ENCODE results near the gene DTYMK. TPM values are rescaled to one million over a fixed set of nuclear protein-coding genes. Genes with fewer than 3 reads are reported as not detected.
A peak's percentile ranks its signal among the peaks of the same experiment; 100 is the strongest.

The DTYMK gene
- total RNA-seq, 6 donors from 2014 or later, result 10.2 to 43.0 (median 19.6) TPM

DNA sequence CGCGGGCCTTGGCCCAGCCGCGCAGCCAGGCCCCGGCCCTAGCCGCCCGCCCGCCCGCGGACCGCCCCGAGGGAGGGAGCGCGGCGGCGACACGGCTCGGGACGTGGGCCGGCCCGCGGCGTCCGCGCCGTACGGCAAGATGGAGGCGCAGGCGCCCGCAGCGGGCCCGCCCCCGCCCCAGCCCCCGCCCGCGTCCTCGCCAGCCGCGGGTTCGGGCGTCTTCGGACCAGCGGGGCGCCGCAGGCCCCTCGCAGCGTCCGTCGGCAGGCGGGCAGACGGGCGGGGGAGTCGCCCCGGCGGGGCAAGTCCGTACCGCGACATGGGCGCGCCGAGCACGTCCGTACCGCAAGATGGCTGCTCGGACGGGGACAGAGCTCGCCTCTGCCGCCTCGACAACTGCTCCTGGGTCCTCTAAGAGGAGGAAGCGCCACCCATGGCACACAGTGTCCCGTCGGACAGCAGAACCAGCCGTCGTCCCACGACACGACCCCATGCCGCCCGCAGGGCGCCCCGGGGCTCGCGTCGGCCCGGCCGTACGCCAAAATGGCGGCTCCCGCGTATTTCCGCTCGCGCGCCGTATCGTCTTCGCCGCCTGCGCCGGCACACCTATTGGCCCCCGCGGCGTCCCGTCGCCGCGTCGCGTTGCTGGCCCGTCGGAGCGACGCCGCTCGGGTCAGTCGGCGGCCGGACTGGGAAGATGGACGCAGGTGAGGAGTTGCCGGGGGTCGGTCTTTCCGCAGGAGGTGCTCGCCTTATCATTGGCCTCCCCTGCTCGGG lies 49.4 kb downstream of the DTYMK start, which contains the start of the genes ATG4B and THAP4:
Gene ATG4B, plus strand, starts transcription at position 676 of the 777 bp plus-strand sequence. Its CDS starts 22 bp downstream, at position 698.
Gene THAP4, minus strand, starts transcription at position 141 of the 777 bp plus-strand sequence. CDS start 141 bp downstream, outside the sequence.
- Histone ChIP-seq H3K4me3 (peak within 1 kb of the TSS; percentile 83 to 92 (median 86)), H3K27ac (peak within 1 kb of the TSS; percentile 94 to 100 (median 98)), H3K27me3 (no peaks in the 10 kb centered on the region), H3K4me1 (peaks cover 32 to 51% (median 38%) of the 10 kb centered on the region in 4 donors), H3K36me3 (peaks cover 8 to 17% (median 14%) of the 10 kb centered on the region in 4 donors), H3K9me3 (no peaks in the 10 kb centered on the region)
- TF ChIP-seq, protein P1, sequence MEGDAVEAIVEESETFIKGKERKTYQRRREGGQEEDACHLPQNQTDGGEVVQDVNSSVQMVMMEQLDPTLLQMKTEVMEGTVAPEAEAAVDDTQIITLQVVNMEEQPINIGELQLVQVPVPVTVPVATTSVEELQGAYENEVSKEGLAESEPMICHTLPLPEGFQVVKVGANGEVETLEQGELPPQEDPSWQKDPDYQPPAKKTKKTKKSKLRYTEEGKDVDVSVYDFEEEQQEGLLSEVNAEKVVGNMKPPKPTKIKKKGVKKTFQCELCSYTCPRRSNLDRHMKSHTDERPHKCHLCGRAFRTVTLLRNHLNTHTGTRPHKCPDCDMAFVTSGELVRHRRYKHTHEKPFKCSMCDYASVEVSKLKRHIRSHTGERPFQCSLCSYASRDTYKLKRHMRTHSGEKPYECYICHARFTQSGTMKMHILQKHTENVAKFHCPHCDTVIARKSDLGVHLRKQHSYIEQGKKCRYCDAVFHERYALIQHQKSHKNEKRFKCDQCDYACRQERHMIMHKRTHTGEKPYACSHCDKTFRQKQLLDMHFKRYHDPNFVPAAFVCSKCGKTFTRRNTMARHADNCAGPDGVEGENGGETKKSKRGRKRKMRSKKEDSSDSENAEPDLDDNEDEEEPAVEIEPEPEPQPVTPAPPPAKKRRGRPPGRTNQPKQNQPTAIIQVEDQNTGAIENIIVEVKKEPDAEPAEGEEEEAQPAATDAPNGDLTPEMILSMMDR (IDR thresholded peaks at IDR 0.05), result peak in 2 of 6 experiments; percentile 18 to 23
- TF ChIP-seq POLR2A (IDR thresholded peaks at IDR 0.05), result peak in 1 of 4 donors; percentile 81
- TF ChIP-seq POLR2AphosphoS5 (IDR thresholded peaks at IDR 0.05), result peak; percentile 87 to 97
- TF ChIP-seq EP300 (IDR thresholded peaks at IDR 0.05), result no peak
- 0% methylated on average over 1 of the region's 123 CpGs; no CpG with 5 or more reads in 1 of the 2 donors for WGBS, 2 donors
- peak; percentile 90 to 93 for ATAC-seq (ENCODE audit: low FRiP score in 2 of 2)
- peak; percentile 89 to 97 for DNase-seq

DNA sequence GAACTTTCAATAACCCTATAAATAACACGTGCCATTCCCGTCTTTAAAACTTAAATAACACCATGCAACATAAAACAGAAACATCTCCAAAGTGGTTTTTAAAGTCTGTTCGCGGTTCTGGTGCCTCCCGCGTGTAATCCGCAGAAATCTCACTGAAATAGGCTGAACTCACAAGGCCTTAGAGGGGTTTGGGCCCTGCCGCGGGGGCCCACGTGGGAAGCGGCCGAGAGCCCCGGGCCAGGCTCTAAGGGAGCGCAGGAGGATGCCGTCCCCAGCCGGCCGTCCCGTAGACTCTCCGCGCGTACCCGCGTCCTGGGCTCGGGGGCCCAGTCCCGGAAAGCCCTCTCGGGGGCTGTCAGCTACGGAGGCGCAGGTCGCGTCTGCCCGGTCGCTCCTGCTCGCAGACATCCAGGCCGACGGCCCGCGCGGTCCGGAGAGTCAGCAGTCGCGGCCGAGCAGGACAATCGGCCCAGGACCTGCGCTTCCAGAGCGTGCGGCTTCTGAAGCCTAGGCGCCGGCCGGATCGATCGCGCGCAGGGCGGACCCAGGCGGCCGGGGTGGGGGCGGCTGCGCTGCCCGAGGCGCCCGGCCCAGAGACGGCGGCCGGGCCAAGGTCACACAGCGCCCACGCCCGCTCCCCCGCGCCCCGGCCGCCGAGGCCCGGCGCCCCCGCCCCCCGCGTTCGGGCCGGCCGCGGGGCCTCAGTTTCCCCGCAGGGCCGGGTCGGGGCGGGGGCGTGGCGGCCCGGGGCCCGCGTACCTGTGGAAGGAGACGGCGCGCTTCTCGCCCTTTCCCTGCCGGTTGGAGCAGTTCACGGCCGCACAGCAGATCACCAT lies 50.2 kb downstream of the DTYMK start:
- TF ChIP-seq POLR2A (IDR thresholded peaks at IDR 0.05) (peak in 1 of 4 donors; percentile 36), EP300 (IDR thresholded peaks at IDR 0.05) (no peak)
- TF ChIP-seq, protein P1 (IDR thresholded peaks at IDR 0.05), result no peak
- WGBS, 2 donors, result 1 to 3% methylated on average over 27 to 46 of the region's 97 CpGs
- Histone ChIP-seq H3K27me3 (no peaks in the 10 kb centered on the region), H3K27ac (peak overlapping the region; percentile 94 to 100 (median 98)), H3K36me3 (peaks cover 8 to 25% (median 14%) of the 10 kb centered on the region in 4 donors), H3K4me1 (peaks cover 32 to 47% (median 38%) of the 10 kb centered on the region in 4 donors), H3K9me3 (no peaks in the 10 kb centered on the region), H3K4me3 (peak overlapping the region; percentile 58 to 92 (median 86))
- peak; percentile 38 to 59 for ATAC-seq (ENCODE audit: low FRiP score in 2 of 2)
- peak; percentile 40 to 91 for DNase-seq

DNA sequence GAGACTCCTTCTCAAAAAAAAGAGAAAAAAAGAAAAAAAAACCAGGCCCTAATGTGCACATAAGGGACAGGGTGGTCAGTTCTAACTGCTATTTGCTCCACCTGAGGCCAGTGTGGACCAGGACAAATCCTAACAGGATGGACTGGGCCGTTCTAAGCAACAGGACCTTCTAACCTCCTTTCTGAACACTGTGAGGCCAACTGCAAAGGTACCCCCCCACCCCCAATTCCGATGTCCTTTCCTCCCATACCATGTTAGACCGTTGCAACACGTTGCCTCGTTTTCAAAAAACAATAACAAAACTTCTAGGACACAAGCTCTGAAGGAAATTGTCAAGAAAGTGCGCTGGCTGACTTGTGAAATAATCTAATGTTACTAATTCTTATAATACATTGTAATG lies 50.9 kb downstream of the DTYMK start:
- 22 to 33% methylated on average over 6 of the region's 6 CpGs for WGBS, 2 donors
- Histone ChIP-seq H3K4me1 (peaks cover 32 to 40% (median 37%) of the 10 kb centered on the region in 4 donors), H3K4me3 (peak overlapping the region in 3 of 4 donors; percentile 83 to 92 (median 88)), H3K27me3 (no peaks in the 10 kb centered on the region), H3K9me3 (no peaks in the 10 kb centered on the region), H3K27ac (peak overlapping the region in 3 of 4 donors; percentile 94 to 100 (median 98)), H3K36me3 (peaks cover 8 to 32% (median 14%) of the 10 kb centered on the region in 4 donors)
- no peak for ATAC-seq (ENCODE audit: low FRiP score in 2 of 2)
- DNase-seq, result no peak
- TF ChIP-seq, protein P1 (IDR thresholded peaks at IDR 0.05), result no peak
- no peak for TF ChIP-seq POLR2AphosphoS5 (IDR thresholded peaks at IDR 0.05)
- no peak for TF ChIP-seq POLR2A (IDR thresholded peaks at IDR 0.05)
- TF ChIP-seq EP300 (IDR thresholded peaks at IDR 0.05), result no peak

DNA sequence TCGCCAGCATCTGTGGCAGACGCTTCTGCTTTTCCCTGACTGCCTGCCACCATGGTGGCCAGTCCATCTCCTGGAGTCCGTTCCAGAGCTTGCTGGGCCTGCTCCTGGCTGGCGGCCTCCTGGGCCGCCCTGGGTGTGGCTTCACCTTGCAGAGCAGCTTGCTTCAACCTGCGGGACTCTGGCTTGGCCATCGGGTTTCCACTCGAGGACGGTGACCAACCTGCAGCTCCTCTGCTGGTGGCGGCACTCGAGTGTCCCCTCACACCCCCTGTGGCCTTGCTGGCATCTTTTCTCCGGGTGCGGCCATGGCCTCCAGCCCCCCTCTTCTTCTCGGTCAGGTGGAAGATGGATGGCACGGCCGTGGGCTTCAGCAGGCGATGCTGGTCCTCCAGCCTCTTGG lies 53.1 kb downstream of the DTYMK start:
- no peak for ATAC-seq (ENCODE audit: low FRiP score in 2 of 2)
- Histone ChIP-seq H3K27ac (no peak overlapping the region), H3K9me3 (no peaks in the 10 kb centered on the region), H3K27me3 (no peaks in the 10 kb centered on the region), H3K36me3 (peaks cover 8 to 37% (median 14%) of the 10 kb centered on the region in 4 donors), H3K4me3 (no peak overlapping the region), H3K4me1 (peaks cover 16 to 21% (median 20%) of the 10 kb centered on the region in 4 donors)
- TF ChIP-seq POLR2AphosphoS5 (IDR thresholded peaks at IDR 0.05), result no peak
- TF ChIP-seq, protein P1 (IDR thresholded peaks at IDR 0.05), result no peak
- TF ChIP-seq POLR2A (IDR thresholded peaks at IDR 0.05), result no peak
- no peak for TF ChIP-seq EP300 (IDR thresholded peaks at IDR 0.05)
- DNase-seq, result no peak
- 92 to 93% methylated on average over 6 to 17 of the region's 17 CpGs for WGBS, 2 donors

Data from upper lobe of left lung (tissue), 6 donors.